GM20431 (cell line): ENCODE data around the gene WDR74.

Source experiments
- in situ Hi-C: fragments of 300-500 bp; cut with MseI, MboI; formaldehyde crosslinking; loops from one replicate; pipeline ENCODE4 v1.15.0; 2020; ENCODE audit warnings: low sequenced_read_pairs; ENCODE audit not compliant: unreplicated experiment

The WDR74 gene

GRCh38 chr11:62839050-62839945 lies at the start of gene WDR74:
Gene WDR74, minus strand, starts transcription at chr11:62839590. Its CDS starts 20 bp downstream, at chr11:62839570.
- in situ Hi-C loops = no loop called here

GRCh38 chr11:62889126-62889483 lies 49.7 kb upstream of the WDR74 start:
- in situ Hi-C loops = no loop called here

- in situ Hi-C loops = no loop called here
Measured at GRCh38 chr11:62888406-62888805, 49.0 kb upstream of the WDR74 start.

GRCh38 chr11:62885137-62885750 lies 45.9 kb upstream of the WDR74 start:
- in situ Hi-C loops = no loop called here

GRCh38 chr11:62883673-62884072 lies 44.3 kb upstream of the WDR74 start:
- in situ Hi-C loops = no loop called here

- in situ Hi-C loops = no loop called here
Measured at GRCh38 chr11:62882788-62883501, 43.6 kb upstream of the WDR74 start.

- in situ Hi-C loops = no loop called here
Measured at GRCh38 chr11:62882431-62882749, 43.0 kb upstream of the WDR74 start.

GRCh38 chr11:62881579-62882430 lies 42.4 kb upstream of the WDR74 start:
- in situ Hi-C loops = no loop called here

- in situ Hi-C loops = no loop called here
Measured at GRCh38 chr11:62880803-62881578, 41.6 kb upstream of the WDR74 start, which contains the start of gene SLC3A2. Gene SLC3A2, plus strand, starts transcription at chr11:62880896. Its CDS starts 128 bp downstream, at chr11:62881024.

- in situ Hi-C loops = no loop called here
Measured at GRCh38 chr11:62880231-62880802, 40.9 kb upstream of the WDR74 start.

GRCh38 chr11:62879235-62879978 lies 40.0 kb upstream of the WDR74 start:
- in situ Hi-C loops = no loop called here

- in situ Hi-C loops = no loop called here
Measured at GRCh38 chr11:62876712-62877111, 37.3 kb upstream of the WDR74 start.

- in situ Hi-C loops = no loop called here
Measured at GRCh38 chr11:62875698-62876478, 36.5 kb upstream of the WDR74 start.

- in situ Hi-C loops = no loop called here
Measured at GRCh38 chr11:62874851-62875250, 35.5 kb upstream of the WDR74 start.

- in situ Hi-C loops = loop anchor here (10.0 kb wide), 1 partner anchor 81 kb away; the partner anchor contains the start of gene TMEM179B
Measured at GRCh38 chr11:62865635-62866034, 26.2 kb upstream of the WDR74 start.

GRCh38 chr11:62863687-62864335 lies 24.4 kb upstream of the WDR74 start:
- in situ Hi-C loops = loop anchor here (10.0 kb wide), 1 partner anchor 79 kb away; the partner anchor contains the start of gene TMEM179B
